Smooth muscle cell (in vitro differentiated cells): ENCODE measurements around the gene APC. TPM values are rescaled to one million over a fixed set of nuclear protein-coding genes. Genes with fewer than 3 reads are reported as not detected.

ENCODE experiments used
- DNase-seq: peaks from one replicate; lab custom pipeline; 2025; ENCODE audit not compliant: unreplicated experiment; lab: John Stamatoyannopoulos, UW
- H2AFZ ChIP-seq: fragments of 200-600 bp; sonication (generic); 2 replicates; pipeline ENCODE4 v1.6.0; 2016; ENCODE audit warnings: antibody characterized with exemption, low read depth, mild to moderate bottlenecking
- H3F3A ChIP-seq: fragments of 200-600 bp; sonication (generic); 2 replicates; pipeline ENCODE4 v1.6.0; 2017; ENCODE audit warnings: antibody characterized with exemption, low read depth
- H3K27ac ChIP-seq: fragments of 200-600 bp; sonication (generic); 2 replicates; pipeline ENCODE4 v1.5.1; 2016; ENCODE audit warnings: low read depth, mild to moderate bottlenecking
- H3K27me3 ChIP-seq: fragments of 200-600 bp; sonication (generic); 2 replicates; pipeline ENCODE4 v1.6.1; 2016; ENCODE audit warnings: low read depth, mild to moderate bottlenecking
- H3K36me3 ChIP-seq: fragments of 200-600 bp; sonication (generic); 2 replicates; pipeline ENCODE4 v1.5.1; 2016; ENCODE audit warnings: low read depth
- H3K4me1 ChIP-seq: fragments of 200-600 bp; sonication (generic); 2 replicates; pipeline ENCODE4 v1.5.1; 2016; ENCODE audit warnings: low read depth
- H3K4me2 ChIP-seq: fragments of 200-600 bp; sonication (generic); 2 replicates; pipeline ENCODE4 v1.6.0; 2016; ENCODE audit warnings: mild to moderate bottlenecking
- H3K4me3 ChIP-seq: fragments of 200-600 bp; sonication (generic); 2 replicates; pipeline ENCODE4 v1.5.1; 2016; ENCODE audit warnings: mild to moderate bottlenecking
- H3K79me2 ChIP-seq: fragments of 200-600 bp; sonication (generic); 2 replicates; pipeline ENCODE4 v1.6.0; 2016; ENCODE audit warnings: low read depth, mild to moderate bottlenecking
- H3K9ac ChIP-seq: fragments of 200-600 bp; sonication (generic); 2 replicates; pipeline ENCODE4 v1.6.0; 2016; ENCODE audit warnings: low read depth
- H3K9me3 ChIP-seq: fragments of 200-600 bp; sonication (generic); replicated peaks from 2 replicates; pipeline ENCODE4 v1.5.1; 2016; ENCODE audit warnings: low read depth
- H4K20me1 ChIP-seq: fragments of 200-600 bp; sonication (generic); 2 replicates; pipeline ENCODE4 v1.6.0; 2016; ENCODE audit warnings: low read depth
- whole genome bisulfite sequencing: methylation state at CpG from one replicate; pipeline ENCODE4 v1.1.7; 2016; ENCODE audit warnings: low lambda C conversion rate; 5-methylcytosine and 5-hydroxymethylcytosine counted together
- polyA plus RNA-seq: library from polyadenylated mRNA; unstranded; fragments of >200 nt; fragmentation: Nextera tagmentation; extraction: Ambion mirVana; gene quantifications from 2 replicates; pipeline ENCODE4 v1.2.1, GENCODE V29; 2016
- total RNA-seq: library from RNA; depleted of rRNA; stranded (reverse); fragments of >200 nt; gene quantifications from 2 replicates; pipeline ENCODE4 v1.2.3, GENCODE V29; 2014
- TF ChIP-seq, protein P1 (sequence below): fragments of 200-600 bp; sonication (generic); IDR thresholded peaks from 2 replicates; pipeline ENCODE4 v1.5.1; 2017; ENCODE audit warnings: borderline replicate concordance, mild to moderate bottlenecking, antibody characterized with exemption; ENCODE audit not compliant: insufficient read depth, poor library complexity, severe bottlenecking

Gene APC
- total and polyA plus RNA-seq, 2 experiments from 2014 or later = 9.1 to 36.7 TPM

DNA sequence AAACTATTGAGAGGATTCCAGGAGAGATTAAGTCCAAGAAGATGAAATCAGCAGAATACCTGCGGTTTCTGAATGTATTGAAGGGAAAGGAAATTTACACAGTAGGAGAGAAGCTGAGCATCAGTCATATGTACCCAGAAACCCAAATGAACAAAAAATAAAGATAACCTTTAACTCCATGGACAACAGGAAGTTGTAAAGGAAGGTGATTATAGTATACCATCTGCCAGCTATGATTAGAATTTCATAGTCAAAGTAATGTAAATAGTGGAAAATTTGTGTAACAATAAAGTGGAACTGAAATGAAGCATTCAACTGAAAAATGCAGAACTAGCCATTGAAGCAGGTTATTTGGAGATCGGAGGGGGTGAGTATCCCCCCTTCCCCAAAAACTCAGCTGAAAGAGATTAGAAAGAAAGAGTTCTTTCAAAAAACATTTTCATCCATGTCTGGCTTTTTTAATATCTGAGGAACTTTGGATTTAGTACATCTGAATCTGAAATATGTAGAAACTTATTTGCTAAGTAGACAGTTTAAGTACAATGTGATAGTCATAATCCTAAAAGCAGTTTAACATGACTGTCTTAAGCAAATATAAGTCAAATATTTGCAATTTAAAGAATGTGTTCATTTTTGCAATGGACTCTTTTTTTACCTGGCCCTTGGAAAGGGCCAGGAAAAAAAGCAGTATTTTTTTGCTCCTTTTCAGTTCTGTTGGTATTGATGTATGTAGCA lies 58.4 kb downstream of the APC start:
- no peak for DNase-seq
- H3K9ac ChIP-seq = no peak overlapping the region
- H3F3A ChIP-seq = no peaks in the 10 kb centered on the region
- H3K4me2 ChIP-seq = no peak overlapping the region
- H4K20me1 ChIP-seq = no peaks in the 10 kb centered on the region
- no peaks in the 10 kb centered on the region for H3K27me3 ChIP-seq
- no peak overlapping the region for H2AFZ ChIP-seq
- TF ChIP-seq, protein P1, sequence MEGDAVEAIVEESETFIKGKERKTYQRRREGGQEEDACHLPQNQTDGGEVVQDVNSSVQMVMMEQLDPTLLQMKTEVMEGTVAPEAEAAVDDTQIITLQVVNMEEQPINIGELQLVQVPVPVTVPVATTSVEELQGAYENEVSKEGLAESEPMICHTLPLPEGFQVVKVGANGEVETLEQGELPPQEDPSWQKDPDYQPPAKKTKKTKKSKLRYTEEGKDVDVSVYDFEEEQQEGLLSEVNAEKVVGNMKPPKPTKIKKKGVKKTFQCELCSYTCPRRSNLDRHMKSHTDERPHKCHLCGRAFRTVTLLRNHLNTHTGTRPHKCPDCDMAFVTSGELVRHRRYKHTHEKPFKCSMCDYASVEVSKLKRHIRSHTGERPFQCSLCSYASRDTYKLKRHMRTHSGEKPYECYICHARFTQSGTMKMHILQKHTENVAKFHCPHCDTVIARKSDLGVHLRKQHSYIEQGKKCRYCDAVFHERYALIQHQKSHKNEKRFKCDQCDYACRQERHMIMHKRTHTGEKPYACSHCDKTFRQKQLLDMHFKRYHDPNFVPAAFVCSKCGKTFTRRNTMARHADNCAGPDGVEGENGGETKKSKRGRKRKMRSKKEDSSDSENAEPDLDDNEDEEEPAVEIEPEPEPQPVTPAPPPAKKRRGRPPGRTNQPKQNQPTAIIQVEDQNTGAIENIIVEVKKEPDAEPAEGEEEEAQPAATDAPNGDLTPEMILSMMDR = no peak
- no peak overlapping the region for H3K27ac ChIP-seq
- no peaks in the 10 kb centered on the region for H3K4me1 ChIP-seq
- H3K9me3 ChIP-seq = no peaks in the 10 kb centered on the region
- peaks cover 5% of the 10 kb centered on the region for H3K36me3 ChIP-seq
- 61% methylated on average over 2 of the region's 2 CpGs for WGBS
- H3K4me3 ChIP-seq = no peak overlapping the region
- H3K79me2 ChIP-seq = no peaks in the 10 kb centered on the region

DNA sequence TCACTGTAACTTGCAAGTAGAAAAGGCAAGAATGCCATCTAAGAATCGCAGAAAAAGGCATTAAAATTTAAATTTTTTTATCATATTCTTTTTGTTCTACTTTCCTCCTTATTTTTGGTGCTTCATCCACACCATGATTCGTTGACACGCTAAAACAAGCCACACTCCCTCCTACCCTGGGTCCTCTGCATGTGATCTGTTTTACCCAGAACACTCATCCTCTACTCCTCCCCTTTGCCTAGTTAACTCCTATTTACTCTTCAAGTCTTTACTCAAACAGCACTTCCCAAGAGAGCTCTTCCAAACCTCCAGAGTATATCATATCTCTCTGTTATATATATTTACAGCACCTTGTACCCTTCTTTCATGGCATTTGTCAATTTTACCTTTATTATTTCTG lies 62.0 kb downstream of the APC start:
- H3K9me3 ChIP-seq = no peaks in the 10 kb centered on the region
- WGBS = 75% methylated on average over 3 of the region's 3 CpGs

DNA sequence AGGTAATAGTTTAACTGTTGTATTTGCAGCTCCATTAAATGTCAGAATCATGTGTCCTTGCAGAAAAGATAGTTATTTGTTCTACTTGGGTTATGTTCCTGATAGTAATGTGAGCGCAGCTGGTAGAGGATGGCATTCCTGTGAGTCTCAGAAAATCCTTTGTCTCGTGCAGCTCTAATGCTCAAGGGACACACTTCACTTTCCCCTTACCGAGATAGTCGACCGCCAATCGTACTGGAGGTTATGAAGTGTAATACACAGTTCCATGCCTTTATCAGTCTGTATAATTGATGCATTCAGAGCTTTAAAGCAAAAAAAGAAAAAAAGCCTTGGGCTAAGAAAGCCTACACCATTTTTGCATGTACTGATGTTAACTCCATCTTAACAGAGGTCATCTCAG lies 63.2 kb downstream of the APC start:
- TF ChIP-seq, protein P1 = no peak
- peaks cover 5% of the 10 kb centered on the region for H3K36me3 ChIP-seq
- 97% methylated on average over 6 of the region's 6 CpGs for WGBS
- H2AFZ ChIP-seq = no peak overlapping the region
- H3K4me1 ChIP-seq = no peaks in the 10 kb centered on the region
- no peak overlapping the region for H3K9ac ChIP-seq
- DNase-seq = no peak
- H4K20me1 ChIP-seq = no peaks in the 10 kb centered on the region
- no peaks in the 10 kb centered on the region for H3F3A ChIP-seq
- H3K4me2 ChIP-seq = no peak overlapping the region
- no peaks in the 10 kb centered on the region for H3K9me3 ChIP-seq
- H3K4me3 ChIP-seq = no peak overlapping the region
- no peaks in the 10 kb centered on the region for H3K79me2 ChIP-seq
- H3K27ac ChIP-seq = no peak overlapping the region
- no peaks in the 10 kb centered on the region for H3K27me3 ChIP-seq

More for the DNA sequence above, 62.0 kb downstream of the APC start:
- DNase-seq = no peak
- Histone ChIP-seq H3F3A (no peaks in the 10 kb centered on the region), H3K27me3 (no peaks in the 10 kb centered on the region), H3K27ac (no peak overlapping the region), H3K4me2 (no peak overlapping the region), H3K36me3 (peaks cover 5% of the 10 kb centered on the region), H3K4me1 (no peaks in the 10 kb centered on the region), H3K79me2 (no peaks in the 10 kb centered on the region), H4K20me1 (no peaks in the 10 kb centered on the region), H2AFZ (no peak overlapping the region), H3K4me3 (no peak overlapping the region), H3K9ac (no peak overlapping the region)
- TF ChIP-seq, protein P1 = no peak

DNA sequence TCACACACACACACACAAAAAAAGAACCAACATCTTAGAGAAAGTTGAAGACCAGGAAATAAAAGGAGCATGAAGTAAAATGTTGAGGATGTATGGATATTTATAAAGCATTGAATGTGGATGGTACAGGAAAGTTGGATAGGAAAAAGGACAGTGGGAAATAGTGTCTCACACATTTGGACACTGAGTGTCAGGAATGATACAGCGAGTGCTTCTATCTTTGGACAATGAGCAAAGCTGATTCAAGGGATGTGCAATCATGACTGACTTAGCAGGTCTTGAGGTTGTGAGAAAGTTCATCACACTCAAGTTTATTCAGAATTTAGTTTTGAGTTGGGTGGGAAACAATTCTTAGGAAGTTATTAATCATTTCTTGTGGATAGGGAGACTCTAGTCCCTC lies 73.3 kb downstream of the APC start:
- Histone ChIP-seq H3K9ac (no peak overlapping the region), H3K4me2 (no peak overlapping the region), H4K20me1 (no peaks in the 10 kb centered on the region), H2AFZ (no peak overlapping the region), H3K36me3 (peaks cover 4% of the 10 kb centered on the region), H3K4me1 (no peaks in the 10 kb centered on the region), H3K27ac (no peak overlapping the region), H3K27me3 (no peaks in the 10 kb centered on the region), H3K4me3 (no peak overlapping the region), H3F3A (no peaks in the 10 kb centered on the region), H3K9me3 (no peaks in the 10 kb centered on the region), H3K79me2 (no peaks in the 10 kb centered on the region)
- WGBS = 100% methylated on average over 1 of the region's 1 CpG
- no peak for DNase-seq
- TF ChIP-seq, protein P1 = no peak
